GM19372 (cell line): ENCODE measurements around the gene POU3F3.

Experiments used
- ATAC-seq: cut with Tn5 transposase; IDR thresholded peaks from one replicate; pipeline ENCODE4 v1.9.1; 2021; ENCODE audit warnings: mild to moderate bottlenecking, low read depth, moderate library complexity; ENCODE audit not compliant: unreplicated experiment

The POU3F3 gene

GRCh38 chr2:104901037-104901881 is 47.3 kb downstream of the POU3F3 start:
- no peak for ATAC-seq

DNA sequence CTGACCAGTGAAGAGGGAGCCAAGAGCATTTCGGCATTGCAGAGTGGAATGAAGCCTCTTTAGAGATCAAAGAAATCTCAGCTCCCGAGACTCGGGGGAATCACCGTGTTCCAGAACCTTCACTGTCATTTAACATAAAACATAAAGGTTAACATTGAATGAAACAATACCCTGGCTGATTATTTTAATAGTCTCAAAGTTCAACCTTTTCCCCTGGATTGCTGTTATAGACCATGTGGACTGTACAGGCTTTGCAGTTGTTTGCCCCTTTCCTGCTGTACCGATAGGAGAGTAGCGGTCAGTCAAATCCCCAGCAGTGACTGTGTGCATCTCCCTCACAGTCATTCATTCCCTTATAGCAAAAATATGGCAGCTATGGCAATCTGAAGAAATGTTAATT is 48.4 kb downstream of the POU3F3 start:
- no peak for ATAC-seq
